ENCODE data around the gene C1GALT1C1.
A peak's percentile ranks its signal among the peaks of the same experiment; 100 is the strongest.

The C1GALT1C1 gene

DNA sequence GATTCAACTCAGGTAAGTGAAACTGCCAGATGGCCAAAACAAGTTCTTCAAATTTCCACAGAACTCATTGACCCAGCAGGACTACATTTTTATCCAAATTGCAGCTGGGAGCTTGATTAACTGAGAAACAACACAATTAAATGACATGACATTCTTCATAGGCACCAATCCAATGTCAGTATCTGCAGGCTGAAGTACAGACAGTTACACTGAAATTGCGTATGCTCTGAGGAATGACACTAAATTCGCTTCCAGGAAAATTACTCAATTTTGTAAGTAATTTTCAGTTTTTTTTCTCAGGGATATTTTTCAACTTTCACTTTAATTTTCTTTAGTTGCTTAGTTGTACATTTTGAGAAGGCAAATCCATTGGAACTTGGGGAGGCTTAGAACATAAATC is 4.5 kb downstream of the C1GALT1C1 start:
- H3K27ac ChIP-seq = no peak overlapping the region
- no peak for TF ChIP-seq ZFX (IDR thresholded peaks at IDR 0.05; ENCODE audit: borderline replicate concordance)
- no peak for TF ChIP-seq CTCF (IDR thresholded peaks at IDR 0.05)

DNA sequence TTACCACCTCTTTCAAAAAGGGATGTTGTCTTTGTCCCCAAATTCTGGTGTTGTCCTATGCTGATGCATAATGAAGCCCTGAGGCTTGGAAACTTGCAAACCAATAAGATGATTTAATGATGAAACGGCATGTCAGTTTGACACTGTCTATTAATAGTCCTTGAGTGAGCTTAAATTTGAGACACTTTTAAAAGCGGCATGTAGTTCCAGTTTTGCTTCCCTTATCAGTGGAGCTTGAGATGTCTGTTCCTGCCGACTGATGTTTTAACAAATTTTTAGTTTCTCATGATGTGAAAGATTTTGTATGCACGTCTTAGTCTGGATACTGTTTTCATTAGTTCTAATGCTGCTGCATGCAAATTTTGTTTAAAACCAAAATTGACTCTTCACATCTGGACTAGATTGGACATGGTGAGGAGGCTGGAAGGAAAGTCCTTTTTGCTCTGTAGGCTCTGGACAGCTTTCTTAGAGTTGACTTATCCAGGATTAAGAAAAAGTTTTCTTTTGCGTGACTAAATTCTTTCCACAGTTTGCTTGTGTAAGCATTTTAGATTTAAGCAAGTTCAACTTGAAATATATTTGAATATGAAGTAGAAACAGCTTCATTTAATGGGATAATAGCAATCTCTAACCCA is 11.7 kb downstream of the C1GALT1C1 start:
- no peak overlapping the region for H3K27ac ChIP-seq
- TF ChIP-seq ZFX (IDR thresholded peaks at IDR 0.05; ENCODE audit: borderline replicate concordance) (no peak), CTCF (IDR thresholded peaks at IDR 0.05) (no peak)

- TF ChIP-seq CTCF (IDR thresholded peaks at IDR 0.05) (no peak), ZFX (IDR thresholded peaks at IDR 0.05; ENCODE audit: borderline replicate concordance) (no peak)
- no peak overlapping the region for H3K27ac ChIP-seq
These were observed 15.0 kb downstream of the C1GALT1C1 start for GRCh38 chrX:120614816-120615215.

DNA sequence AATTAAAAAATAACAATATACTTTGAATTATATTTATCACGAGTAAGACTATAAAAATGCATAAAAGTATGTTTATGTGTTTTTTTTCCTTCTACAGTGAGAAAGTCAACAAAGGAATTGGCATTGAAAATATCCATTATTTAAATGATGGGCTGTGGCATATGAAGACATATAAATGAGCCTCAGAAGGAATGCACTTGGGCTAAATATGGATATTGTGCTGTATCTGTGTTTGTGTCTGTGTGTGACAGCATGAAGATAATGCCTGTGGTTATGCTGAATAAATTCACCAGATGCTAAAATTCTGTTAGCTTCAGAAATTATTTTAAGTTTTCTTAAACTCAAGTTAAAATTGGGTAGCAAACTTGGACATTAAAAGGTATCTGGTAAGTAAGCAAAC is 17.8 kb downstream of the C1GALT1C1 start:
- no peak overlapping the region for H3K27ac ChIP-seq
- TF ChIP-seq CTCF (IDR thresholded peaks at IDR 0.05) (no peak), ZFX (IDR thresholded peaks at IDR 0.05; ENCODE audit: borderline replicate concordance) (no peak)

DNA sequence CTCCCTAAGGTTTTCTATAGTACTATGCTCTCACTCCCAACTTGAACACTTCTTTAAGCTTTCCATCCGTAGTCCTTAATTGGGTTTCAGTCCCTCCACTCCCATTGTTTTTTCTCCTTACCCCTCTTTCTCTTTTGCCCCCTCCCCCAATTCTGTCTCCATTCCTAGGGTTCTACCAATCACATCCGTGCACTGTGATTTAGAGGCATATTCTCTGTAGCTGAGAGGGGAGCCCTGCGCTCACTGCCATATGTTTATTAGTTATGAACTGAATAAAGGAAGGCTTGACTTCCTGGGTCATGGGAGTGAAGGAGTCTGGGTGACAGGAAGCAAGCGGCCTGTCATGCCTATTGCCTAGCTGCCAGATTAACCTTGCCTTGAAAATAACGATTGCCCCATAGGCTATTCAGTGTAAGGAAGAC is 25.5 kb downstream of the C1GALT1C1 start:
- TF ChIP-seq ZFX (IDR thresholded peaks at IDR 0.05; ENCODE audit: borderline replicate concordance) = no peak
- no peak for TF ChIP-seq CTCF (IDR thresholded peaks at IDR 0.05)
- H3K27ac ChIP-seq = peak overlapping the region; percentile 92

DNA sequence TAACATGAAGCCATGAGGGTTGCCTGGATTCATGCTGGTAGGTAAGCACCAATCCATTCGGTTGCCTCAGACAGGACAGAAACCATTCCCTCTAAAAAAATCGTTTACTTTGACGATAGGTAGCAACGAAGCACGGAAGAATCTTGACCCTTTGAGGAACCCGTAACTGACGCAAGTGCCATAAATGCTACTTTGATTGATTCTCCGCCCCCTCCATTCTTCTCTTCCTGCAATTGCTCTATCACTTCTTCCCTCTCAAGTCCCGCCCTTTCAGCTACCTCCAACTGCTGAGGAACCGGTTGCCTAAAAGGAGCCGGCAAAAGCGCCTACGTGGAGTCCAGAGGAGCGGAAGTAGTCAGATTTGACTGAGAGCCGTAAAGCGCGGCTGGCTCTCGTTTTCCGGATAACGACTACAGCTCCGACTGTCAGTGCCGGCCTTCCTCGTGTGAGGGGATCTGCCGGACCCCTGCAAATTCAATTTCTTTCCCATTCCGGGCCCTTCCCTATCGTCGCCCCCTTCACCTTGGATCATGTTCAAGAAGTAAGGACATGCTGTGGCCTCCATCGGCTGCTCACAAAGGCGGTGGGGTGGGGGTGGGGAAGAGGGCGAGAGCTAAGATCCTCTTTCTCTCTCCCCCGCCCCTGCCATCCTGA is 26.0 kb downstream of the C1GALT1C1 start, which contains the start of gene MCTS1:
MCTS1 (plus strand) TSS at position 395 of the 654 bp plus-strand sequence; CDS start at position 531, 136 bp downstream.
- TF ChIP-seq CTCF (IDR thresholded peaks at IDR 0.05) (no peak), ZFX (IDR thresholded peaks at IDR 0.05; ENCODE audit: borderline replicate concordance) (no peak)

DNA sequence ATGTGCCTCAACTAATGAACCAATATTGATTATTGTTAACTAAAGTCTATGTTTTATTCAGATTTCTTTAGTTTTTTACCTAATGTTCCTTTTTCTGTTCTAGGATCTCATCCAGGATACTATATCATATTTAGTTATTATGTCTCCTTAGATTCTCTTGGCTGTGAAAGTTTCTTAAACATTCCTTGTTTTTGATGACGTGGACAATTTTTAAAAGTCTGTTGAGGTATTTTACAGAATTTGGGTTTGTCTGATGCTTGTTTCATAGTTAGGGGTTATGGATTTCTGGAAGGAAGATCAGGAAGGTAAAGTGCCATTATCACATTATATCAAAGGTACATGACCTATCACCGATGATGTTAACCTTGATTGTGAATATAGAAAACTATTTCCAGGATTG is 44.2 kb downstream of the C1GALT1C1 start:
- no peak overlapping the region for H3K27ac ChIP-seq
- TF ChIP-seq ZFX (IDR thresholded peaks at IDR 0.05; ENCODE audit: borderline replicate concordance) (no peak), CTCF (IDR thresholded peaks at IDR 0.05) (no peak)

More for the DNA sequence above, 26.0 kb downstream of the C1GALT1C1 start, which contains the start of gene MCTS1:
- peak within 1 kb of the TSS; percentile 92 for H3K27ac ChIP-seq
